ENCODE measurements around the gene MAD1L1.

MAD1L1 gene

DNA sequence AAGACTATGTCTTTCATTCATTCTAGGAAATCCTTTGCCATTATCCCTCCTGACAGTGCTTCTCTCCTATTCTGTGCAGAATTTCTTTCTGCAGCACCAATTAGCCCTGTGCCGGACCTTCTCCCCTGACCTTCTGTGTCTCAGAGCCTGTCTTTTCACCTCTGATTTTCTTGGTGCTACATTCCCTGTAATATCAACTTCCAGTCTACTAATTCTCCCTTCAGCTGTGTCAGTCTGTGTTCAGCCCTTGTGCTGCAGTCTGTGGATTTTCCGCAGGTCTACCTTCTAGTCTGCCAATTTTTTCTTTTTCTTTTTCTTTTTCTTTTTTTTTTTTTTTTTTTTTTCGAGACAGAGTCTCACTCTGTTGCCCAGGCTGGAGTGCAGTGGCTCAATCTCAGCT, 446.9 kb downstream of the MAD1L1 start:
- no peak for DNase-seq

DNA sequence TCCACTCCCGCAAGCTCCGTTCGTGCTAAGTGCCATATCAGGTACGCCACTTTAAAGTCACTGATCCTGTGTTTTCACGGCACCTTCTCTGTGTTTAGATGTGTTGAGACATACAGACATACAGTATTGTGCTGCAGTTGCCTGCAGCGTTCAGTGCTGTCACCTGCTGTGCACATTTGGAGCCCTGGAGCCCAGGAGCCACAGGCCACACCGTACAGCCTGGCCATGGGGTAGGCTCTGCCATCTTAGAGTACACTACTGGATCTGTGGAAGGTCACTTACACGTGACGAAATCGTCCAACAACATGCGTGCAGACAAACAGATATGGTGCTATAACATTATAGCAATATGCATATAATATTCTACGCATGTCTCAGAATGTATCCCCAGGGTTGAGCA, 451.4 kb downstream of the MAD1L1 start:
- no peak for DNase-seq

DNA sequence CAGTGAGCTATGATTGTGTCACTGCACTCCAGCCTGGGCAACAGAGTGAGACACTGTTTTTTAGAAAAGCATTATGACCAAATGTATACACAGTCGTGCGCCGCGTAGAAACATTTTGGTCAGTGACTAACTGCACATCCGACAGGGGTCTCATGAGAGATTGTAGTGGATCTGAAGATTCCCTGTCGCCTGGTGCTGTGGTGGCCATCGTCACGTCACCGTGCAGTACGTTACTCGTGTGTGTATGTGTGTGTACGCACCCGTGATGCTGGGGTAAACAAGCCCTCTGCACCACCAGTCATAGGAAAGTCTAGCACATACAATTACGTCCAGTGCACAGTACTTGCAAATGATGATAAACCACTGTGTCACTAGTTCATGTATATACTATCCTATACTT, 453.3 kb downstream of the MAD1L1 start:
- no peak for DNase-seq

DNA sequence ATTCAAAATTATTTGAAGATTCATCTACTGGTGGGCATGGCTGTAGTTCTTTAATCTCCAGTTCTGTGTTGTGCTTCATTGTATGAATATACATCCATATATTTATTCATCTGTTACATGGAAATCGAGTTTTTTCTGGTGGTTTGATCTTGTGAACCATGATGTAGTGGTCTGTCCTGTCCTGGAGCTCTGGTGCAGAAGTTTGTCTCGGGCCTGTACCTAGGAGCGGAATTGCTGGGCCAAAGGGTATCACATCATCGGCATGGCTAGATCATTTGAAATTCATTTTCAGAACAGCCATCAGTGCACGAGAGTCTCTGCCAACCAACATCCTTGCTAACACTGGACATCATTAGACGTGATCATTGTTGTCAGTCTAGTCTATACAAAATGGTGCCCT, 455.6 kb downstream of the MAD1L1 start:
- DNase-seq: no peak

DNA sequence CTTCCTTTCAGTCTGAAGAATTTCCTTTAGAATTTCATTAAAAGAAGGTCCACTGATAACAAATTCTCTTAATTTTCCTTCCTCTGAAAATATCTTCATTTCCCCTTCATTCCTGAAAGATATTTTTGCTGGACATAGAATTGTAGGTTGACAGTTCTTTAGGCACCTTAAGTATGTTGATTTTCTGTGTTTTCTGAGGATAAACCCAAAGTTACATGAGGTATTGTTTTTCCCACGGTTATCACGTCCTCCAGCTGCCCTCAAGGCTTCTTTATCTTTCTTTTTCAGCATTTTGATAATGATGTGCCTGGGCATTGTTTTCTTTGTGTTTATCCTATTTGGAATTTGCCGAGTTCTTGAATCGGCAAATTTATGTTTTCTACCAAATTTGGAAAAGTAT, 457.4 kb downstream of the MAD1L1 start:
- no peak for DNase-seq

DNA sequence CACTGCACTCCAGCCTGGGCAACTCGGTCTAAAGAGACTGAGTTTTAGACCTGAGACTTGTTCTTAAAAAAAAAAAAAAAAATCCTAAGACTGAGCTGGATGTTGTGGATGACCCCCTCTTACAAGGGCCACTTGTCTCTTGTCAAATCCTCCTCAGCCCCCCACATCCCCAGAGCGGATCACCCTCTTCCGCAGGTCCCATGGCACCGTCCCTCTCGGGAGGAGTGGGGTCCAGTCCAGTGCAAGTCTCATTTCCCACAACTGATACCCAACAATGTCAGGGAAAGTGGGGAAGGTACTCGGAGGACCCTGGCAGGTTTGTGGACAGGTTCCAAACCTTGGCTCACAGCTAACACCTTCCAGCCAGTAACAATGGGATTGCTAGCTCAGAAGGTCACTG, 462.4 kb downstream of the MAD1L1 start:
- no peak for DNase-seq

DNA sequence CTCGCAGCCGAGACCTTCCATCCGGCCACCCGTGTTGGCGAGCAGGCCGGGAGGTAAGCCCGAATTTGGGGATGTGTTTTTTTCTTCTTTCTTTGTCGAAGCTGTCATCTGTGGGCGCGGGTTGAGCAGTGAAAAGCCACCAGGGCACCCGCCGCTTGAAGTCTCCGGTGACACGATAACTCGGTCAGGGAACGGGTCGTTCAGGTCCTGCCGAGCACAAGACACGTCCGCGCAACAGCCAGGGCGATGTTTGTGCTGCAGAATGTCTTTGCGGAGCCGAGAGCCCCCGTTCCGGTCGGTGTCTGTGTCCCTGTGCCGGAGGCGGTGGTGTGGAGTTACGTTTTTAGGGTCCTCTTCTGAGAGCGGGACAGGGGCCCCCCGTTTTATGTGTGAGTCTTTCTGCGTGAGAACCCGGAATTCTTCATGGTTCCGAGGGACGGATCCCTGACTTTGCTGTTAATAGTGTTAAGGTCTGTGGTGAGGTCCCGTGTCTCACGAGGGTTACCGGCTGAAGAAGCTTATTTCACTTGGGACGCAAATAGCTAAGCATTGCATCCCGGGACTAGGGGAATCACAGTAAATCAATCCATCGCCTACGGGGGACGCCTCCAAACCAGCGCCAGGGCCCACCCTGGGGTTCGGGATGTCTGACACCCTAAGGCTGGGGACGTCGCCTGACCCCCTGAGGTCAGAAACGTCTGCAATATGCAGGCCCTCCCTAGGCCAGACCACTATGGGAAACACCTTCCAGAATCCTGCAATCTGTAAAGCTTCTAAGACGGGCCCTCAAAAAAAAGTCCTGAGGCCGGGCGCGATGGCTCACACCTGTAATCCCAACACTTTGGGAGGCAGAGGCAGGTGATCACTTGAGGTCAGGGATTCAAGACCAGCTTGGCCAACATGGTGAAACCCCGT, 463.2 kb downstream of the MAD1L1 start:
- DNase-seq: no peak

DNA sequence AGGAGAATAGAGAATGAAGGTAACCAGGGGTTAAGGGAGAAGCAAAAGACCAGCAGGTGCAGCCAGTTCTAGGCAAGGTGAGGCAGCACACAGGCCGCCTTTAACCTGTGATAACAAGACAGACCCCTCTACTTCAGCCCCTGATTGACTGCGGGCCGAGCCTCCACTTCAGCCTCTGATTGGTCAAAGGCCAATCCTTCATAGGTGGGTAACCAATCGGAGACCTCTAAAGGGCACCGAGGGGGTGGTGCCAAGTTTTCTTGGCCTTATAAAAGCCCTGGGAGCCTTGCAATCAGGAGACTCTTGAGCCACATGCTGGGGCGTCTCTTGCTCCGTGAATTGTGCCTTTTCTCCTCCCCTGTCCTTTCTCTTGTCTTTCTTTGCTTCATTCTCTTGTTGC, 463.9 kb downstream of the MAD1L1 start:
- no peak for DNase-seq

DNA sequence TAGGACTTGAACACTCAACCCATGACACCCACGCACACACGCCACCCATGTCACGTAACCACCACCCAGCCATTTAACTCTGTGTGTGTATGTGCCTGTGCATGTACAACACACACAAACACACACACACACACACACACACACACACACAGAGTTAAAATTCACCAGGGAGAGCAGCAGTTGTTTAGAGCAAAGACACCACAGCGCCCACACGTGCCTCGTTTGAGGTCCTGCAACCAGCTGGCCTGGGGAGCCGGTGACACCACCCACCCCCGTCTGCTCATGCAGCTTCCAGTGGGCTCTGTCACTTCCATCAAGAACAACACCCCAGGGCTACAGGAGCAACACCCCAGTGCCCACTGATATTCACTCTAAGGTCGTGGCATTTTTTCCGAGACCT, 465.2 kb downstream of the MAD1L1 start:
- no peak for DNase-seq

All from activated CD4-positive, alpha-beta T cell treated with anti-CD3 and anti-CD28 coated beads, Interleukin-2, Interleukin-6, amounts not matched to agents 100 ng/mL and 50 ng/mL, durations not matched to agents 16 hours and 8 hours (primary cell).